ENCODE measurements around the gene SYNE3. TPM values are rescaled to one million over a fixed set of nuclear protein-coding genes. Genes with fewer than 3 reads are reported as not detected.
A peak's percentile ranks its signal among the peaks of the same experiment; 100 is the strongest.

SYNE3 gene
- total and polyA plus RNA-seq, 4 donors: 2.0 to 12.2 (median 5.4) TPM

DNA sequence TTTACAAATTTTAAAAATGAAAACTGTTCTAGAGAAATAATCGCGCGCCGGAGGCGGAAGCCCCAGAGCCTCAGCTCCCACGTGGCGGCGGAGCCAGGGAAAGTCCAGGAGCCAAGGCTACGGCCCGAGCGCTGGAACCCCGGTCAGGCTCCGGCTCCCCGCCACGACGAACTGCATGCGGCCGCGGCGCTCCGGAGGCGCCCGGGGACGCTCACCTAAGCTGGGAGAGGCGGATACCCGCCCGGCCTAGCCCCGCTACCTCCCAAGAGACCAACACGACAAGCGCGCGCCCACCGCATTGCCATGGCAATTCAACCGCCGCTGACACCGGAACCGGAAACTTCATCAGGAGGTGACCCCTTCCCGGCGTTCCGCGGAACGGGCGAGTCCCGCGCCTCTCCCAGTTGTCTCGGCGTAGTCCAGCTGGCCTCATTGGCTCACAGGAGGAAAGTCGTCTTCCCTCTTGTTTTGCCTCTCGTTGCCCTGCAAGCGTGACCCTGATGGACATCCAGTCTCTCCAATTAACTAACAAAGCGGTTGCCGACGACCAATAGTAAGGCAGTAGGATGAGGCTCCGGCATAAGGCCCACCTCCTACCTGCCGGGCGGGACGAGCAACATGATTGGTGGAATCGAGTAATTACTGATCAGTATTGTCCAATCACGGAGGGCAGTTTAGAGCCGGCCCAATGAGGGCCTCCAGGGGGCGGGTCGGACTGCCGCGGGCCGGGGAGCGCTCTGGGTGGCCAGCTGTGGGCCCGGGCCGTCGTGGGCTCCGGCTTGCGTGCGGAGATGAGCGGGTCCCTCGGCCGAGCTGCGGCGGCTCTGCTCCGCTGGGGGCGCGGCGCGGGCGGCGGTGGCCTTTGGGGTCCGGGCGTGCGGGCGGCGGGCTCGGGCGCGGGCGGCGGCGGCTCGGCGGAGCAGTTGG is 18.1 kb upstream of the SYNE3 start, which contains the start of gene GLRX5:
Gene GLRX5 (plus strand): TSS at position 752 of the 927 bp plus-strand sequence. CDS start 40 bp downstream, at position 792.
- under 1% methylated on average over 89 of the region's 97 CpGs for WGBS (ENCODE audit: insufficient coverage)
- Histone ChIP-seq H3K9me3 (ENCODE audit: control insufficient read depth, insufficient read depth, low read length) (no peaks in the 10 kb centered on the region), H3K27ac (ENCODE audit: low read depth, low read length) (peak within 1 kb of the TSS; percentile 81), H3K27me3 (ENCODE audit: control insufficient read depth, insufficient read depth, low read length) (no peaks in the 10 kb centered on the region), H3K36me3 (ENCODE audit: control insufficient read depth, insufficient read depth, low read length) (no peaks in the 10 kb centered on the region), H3K4me1 (ENCODE audit: control insufficient read depth, insufficient read depth, low read length) (peaks cover 18% of the 10 kb centered on the region), H3K4me3 (ENCODE audit: low read depth, low read length) (peak within 1 kb of the TSS; percentile 79)
- DNase-seq (ENCODE audit: low read depth in 4 of 6, low spot score in 6 of 6): peak; percentile 99 to 100 (median 100)

DNA sequence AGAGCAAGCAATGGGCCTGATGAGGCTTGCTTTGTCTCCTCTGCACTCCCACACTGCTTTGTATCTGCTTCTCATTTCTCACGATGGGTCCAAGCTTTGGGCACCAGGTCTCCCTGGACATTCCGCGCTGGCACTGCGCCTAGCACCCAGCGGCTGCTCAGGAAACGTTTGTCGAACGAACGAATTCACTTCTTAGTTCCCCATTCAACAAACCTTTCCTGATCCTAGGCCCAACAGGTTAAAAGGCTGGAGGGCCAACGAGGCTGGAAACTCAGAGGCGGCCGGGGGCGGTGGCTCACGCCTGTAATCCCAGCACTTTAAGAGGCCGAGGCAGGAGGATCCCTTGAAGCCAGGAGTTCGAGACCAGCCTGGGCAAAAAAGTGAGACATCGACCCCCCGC is 17.4 kb upstream of the SYNE3 start:
- DNase-seq (ENCODE audit: low read depth in 4 of 6, low spot score in 6 of 6): no peak
- Histone ChIP-seq H3K9me3 (ENCODE audit: control insufficient read depth, insufficient read depth, low read length) (no peaks in the 10 kb centered on the region), H3K27me3 (ENCODE audit: control insufficient read depth, insufficient read depth, low read length) (no peaks in the 10 kb centered on the region), H3K36me3 (ENCODE audit: control insufficient read depth, insufficient read depth, low read length) (no peaks in the 10 kb centered on the region), H3K4me3 (ENCODE audit: low read depth, low read length) (peak overlapping the region; percentile 79), H3K27ac (ENCODE audit: low read depth, low read length) (peak overlapping the region; percentile 81), H3K4me1 (ENCODE audit: control insufficient read depth, insufficient read depth, low read length) (peaks cover 18% of the 10 kb centered on the region)
- 0% methylated on average over 18 of the region's 18 CpGs for WGBS (ENCODE audit: insufficient coverage)

DNA sequence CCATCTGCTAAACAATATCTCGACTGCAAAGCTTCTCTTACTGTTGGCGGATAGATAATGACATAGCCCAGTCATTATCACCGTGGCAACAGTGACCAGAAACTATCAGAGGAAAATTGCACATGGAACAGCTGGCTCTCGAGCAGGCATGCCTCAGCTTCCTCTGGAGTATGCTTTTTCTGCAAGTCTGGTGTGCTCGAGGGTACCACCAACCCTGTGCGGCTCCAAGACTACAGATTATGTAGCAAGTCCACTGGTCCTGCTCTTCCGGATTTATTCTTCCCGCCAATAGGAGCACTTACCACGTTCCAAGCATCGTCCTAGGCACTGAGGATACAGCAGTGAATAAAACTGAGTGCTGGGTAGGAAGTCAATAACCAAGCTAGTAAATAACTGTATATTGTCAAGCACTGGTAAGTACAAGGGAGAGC is 17.0 kb upstream of the SYNE3 start:
- H3K4me1 ChIP-seq (ENCODE audit: control insufficient read depth, insufficient read depth, low read length): peaks cover 18% of the 10 kb centered on the region
- H3K4me3 ChIP-seq (ENCODE audit: low read depth, low read length): peak overlapping the region; percentile 79
- WGBS (ENCODE audit: insufficient coverage): 2% methylated on average over 5 of the region's 10 CpGs
- no peaks in the 10 kb centered on the region for H3K27me3 ChIP-seq (ENCODE audit: control insufficient read depth, insufficient read depth, low read length)
- peak in 1 of 6 donors; percentile 55 for DNase-seq (ENCODE audit: low read depth in 4 of 6, low spot score in 6 of 6)
- no peaks in the 10 kb centered on the region for H3K36me3 ChIP-seq (ENCODE audit: control insufficient read depth, insufficient read depth, low read length)
- no peaks in the 10 kb centered on the region for H3K9me3 ChIP-seq (ENCODE audit: control insufficient read depth, insufficient read depth, low read length)
- no peak overlapping the region for H3K27ac ChIP-seq (ENCODE audit: low read depth, low read length)

DNA sequence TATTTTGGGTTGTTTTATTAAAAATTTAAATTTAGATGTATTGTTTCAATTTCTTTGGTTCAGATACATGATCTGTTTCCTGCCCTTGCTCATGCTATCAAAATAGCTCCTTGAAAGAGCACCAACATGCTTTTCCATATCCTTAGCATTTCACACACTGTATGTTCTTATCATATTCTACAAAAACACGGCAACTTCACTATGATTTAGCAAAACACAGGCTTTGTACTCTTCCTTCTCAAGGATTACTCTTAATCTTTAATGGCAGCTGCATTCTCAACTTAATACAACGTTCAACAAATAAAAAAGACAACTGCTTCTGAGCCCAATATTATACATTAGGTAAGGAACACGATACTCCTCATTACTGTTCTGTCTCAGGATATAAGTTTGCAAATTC is 15.5 kb upstream of the SYNE3 start:
- Histone ChIP-seq H3K9me3 (ENCODE audit: control insufficient read depth, insufficient read depth, low read length) (no peaks in the 10 kb centered on the region), H3K27me3 (ENCODE audit: control insufficient read depth, insufficient read depth, low read length) (no peaks in the 10 kb centered on the region), H3K4me1 (ENCODE audit: control insufficient read depth, insufficient read depth, low read length) (peaks cover 18% of the 10 kb centered on the region), H3K27ac (ENCODE audit: low read depth, low read length) (no peak overlapping the region), H3K4me3 (ENCODE audit: low read depth, low read length) (no peak overlapping the region), H3K36me3 (ENCODE audit: control insufficient read depth, insufficient read depth, low read length) (no peaks in the 10 kb centered on the region)
- no peak for DNase-seq (ENCODE audit: low read depth in 4 of 6, low spot score in 6 of 6)
- 58% methylated on average over 1 of the region's 3 CpGs for WGBS (ENCODE audit: insufficient coverage)

DNA sequence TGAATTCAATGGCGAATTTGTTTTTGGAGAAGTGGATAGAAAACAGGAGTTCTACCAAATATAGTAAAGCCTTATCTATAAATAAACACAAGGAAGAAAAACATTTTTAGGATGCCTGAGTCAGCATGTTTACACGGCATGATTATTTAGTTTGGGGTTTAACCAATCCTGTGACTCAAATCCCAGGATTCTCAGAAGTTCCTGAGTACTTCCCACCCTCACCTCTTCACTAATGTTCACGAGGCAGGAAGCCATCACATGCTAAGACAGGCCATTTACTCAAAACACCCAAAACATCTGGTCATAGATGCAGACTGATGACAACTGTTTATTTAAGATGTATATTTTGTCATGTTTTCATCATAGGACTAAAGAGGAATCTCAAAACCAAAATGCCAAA is 15.0 kb upstream of the SYNE3 start:
- H3K4me3 ChIP-seq (ENCODE audit: low read depth, low read length): no peak overlapping the region

DNA sequence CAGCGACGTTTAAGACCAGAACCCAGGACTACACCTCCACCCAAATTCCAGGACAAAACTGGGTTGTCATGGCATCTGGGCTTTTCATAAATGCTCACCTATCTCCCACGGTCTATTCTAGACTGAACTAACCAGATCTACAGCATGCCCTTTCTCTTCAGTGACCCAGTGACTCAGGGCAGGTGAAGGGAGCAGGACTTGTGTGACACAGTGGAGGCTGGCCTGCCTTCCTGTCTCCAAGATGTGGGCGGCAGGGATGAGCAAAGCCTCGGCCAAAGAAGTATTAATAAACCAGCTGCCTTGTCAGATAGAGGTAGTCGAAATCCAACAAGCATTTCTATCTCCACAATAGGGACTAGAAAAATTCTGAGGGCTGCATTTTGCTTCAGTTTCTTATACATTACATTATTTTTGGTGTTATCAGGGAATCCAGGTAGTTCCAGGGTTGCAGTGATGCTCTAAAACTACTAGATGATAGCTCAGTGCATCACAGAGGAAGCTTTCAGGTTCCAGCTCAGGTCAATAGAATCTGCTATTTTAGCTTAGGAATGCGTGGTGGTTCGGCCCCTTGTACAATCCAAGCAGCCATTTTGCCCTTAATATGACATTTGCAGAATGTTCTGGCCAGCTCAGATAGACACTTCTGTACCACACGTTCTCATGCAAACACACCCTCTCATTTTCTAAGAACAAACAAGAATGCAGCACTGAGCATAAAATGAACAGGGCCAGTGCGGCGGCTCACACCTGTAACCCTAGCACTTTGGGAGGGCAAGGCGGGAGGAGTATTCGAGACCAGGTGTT is 14.2 kb upstream of the SYNE3 start:
- WGBS (ENCODE audit: insufficient coverage): 94% methylated on average over 8 of the region's 13 CpGs
- DNase-seq (ENCODE audit: low read depth in 4 of 6, low spot score in 6 of 6): no peak
- H3K36me3 ChIP-seq (ENCODE audit: control insufficient read depth, insufficient read depth, low read length): no peaks in the 10 kb centered on the region
- no peak overlapping the region for H3K4me3 ChIP-seq (ENCODE audit: low read depth, low read length)
- no peaks in the 10 kb centered on the region for H3K27me3 ChIP-seq (ENCODE audit: control insufficient read depth, insufficient read depth, low read length)
- peaks cover 16% of the 10 kb centered on the region for H3K4me1 ChIP-seq (ENCODE audit: control insufficient read depth, insufficient read depth, low read length)
- H3K27ac ChIP-seq (ENCODE audit: low read depth, low read length): no peak overlapping the region
- H3K9me3 ChIP-seq (ENCODE audit: control insufficient read depth, insufficient read depth, low read length): no peaks in the 10 kb centered on the region

More for the DNA sequence above, 15.0 kb upstream of the SYNE3 start:
- no peaks in the 10 kb centered on the region for H3K9me3 ChIP-seq (ENCODE audit: control insufficient read depth, insufficient read depth, low read length)
- no peak overlapping the region for H3K27ac ChIP-seq (ENCODE audit: low read depth, low read length)
- no peaks in the 10 kb centered on the region for H3K36me3 ChIP-seq (ENCODE audit: control insufficient read depth, insufficient read depth, low read length)
- peaks cover 18% of the 10 kb centered on the region for H3K4me1 ChIP-seq (ENCODE audit: control insufficient read depth, insufficient read depth, low read length)
- no peak for DNase-seq (ENCODE audit: low read depth in 4 of 6, low spot score in 6 of 6)
- no peaks in the 10 kb centered on the region for H3K27me3 ChIP-seq (ENCODE audit: control insufficient read depth, insufficient read depth, low read length)
- 60% methylated on average over 1 of the region's 3 CpGs for WGBS (ENCODE audit: insufficient coverage)

DNA sequence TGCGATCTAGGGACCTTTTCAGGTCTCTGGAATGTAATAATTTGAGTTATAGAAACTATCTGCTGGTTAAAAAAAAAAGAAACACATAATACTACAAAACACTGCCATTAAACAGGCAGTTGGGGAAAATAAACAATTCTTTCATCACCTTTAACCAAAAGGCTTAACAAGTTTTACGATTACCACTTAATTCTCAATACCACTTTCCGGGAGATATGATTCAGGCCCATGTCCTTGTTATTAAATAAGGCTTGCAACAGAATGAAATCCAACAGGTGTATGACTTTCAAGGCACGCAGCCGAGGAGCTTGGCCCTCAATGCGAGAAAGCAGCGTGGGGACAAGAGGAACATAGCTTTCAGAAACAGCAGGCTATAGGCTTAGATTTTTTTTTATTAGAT is 12.8 kb upstream of the SYNE3 start:
- WGBS (ENCODE audit: insufficient coverage): 91% methylated on average over 4 of the region's 7 CpGs
- Histone ChIP-seq H3K4me1 (ENCODE audit: control insufficient read depth, insufficient read depth, low read length) (peaks cover 15% of the 10 kb centered on the region), H3K4me3 (ENCODE audit: low read depth, low read length) (no peak overlapping the region), H3K27ac (ENCODE audit: low read depth, low read length) (no peak overlapping the region), H3K27me3 (ENCODE audit: control insufficient read depth, insufficient read depth, low read length) (no peaks in the 10 kb centered on the region), H3K9me3 (ENCODE audit: control insufficient read depth, insufficient read depth, low read length) (no peaks in the 10 kb centered on the region), H3K36me3 (ENCODE audit: control insufficient read depth, insufficient read depth, low read length) (no peaks in the 10 kb centered on the region)
- DNase-seq (ENCODE audit: low read depth in 4 of 6, low spot score in 6 of 6): no peak

DNA sequence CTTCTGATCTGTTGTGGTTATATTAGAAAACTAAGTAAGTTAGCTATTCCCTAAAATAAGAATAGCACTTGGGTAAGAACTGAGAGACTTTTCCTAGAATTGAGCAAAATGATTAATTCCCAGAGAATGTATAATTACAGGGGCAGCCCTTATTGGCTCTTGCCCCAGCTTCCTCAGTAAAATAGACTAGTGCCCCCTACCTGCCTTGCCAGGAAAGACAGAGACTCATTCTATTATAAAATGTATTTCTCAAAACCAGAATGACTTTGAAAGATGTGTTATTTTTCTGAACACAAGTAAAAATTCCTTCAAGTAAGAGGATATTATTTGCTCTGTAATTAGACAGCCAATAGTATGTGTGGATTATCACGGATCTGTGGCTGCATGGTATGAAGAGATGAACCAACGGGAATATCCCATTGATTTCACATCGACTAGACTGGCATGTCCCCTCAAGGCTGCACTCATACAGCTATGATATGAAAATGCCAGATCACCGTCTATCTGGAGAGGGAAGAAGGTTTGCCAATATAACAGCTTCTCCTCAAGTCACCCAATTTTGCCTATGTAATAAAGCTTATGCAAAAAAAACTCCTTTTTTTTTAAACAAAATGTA is 11.0 kb upstream of the SYNE3 start:
- H3K27ac ChIP-seq (ENCODE audit: low read depth, low read length): peak overlapping the region; percentile 12
- H3K36me3 ChIP-seq (ENCODE audit: control insufficient read depth, insufficient read depth, low read length): no peaks in the 10 kb centered on the region
- H3K27me3 ChIP-seq (ENCODE audit: control insufficient read depth, insufficient read depth, low read length): no peaks in the 10 kb centered on the region
- no CpG with 5 or more reads among the region's 4 CpGs for WGBS (ENCODE audit: insufficient coverage)
- DNase-seq (ENCODE audit: low read depth in 4 of 6, low spot score in 6 of 6): peak in 2 of 6 donors; percentile 47 to 65
- no peaks in the 10 kb centered on the region for H3K9me3 ChIP-seq (ENCODE audit: control insufficient read depth, insufficient read depth, low read length)
- no peak overlapping the region for H3K4me3 ChIP-seq (ENCODE audit: low read depth, low read length)
- H3K4me1 ChIP-seq (ENCODE audit: control insufficient read depth, insufficient read depth, low read length): peaks cover 9% of the 10 kb centered on the region

Measured in spinal cord (tissue), 10 donors.